HG03432 (cell line): ENCODE results near the gene SLC25A25.

Experiments
- ATAC-seq: cut with Tn5 transposase; IDR thresholded peaks from one replicate; pipeline ENCODE4 v1.9.1; 2021; ENCODE audit warnings: mild to moderate bottlenecking, moderate library complexity; ENCODE audit not compliant: unreplicated experiment

SLC25A25 gene

GRCh38 chr9:128143525-128144238 is 75.7 kb downstream of the SLC25A25 start:
- no peak for ATAC-seq

- ATAC-seq = no peak
These were observed 76.5 kb downstream of the SLC25A25 start for GRCh38 chr9:128144239-128145181.

GRCh38 chr9:128145536-128145935 is 77.5 kb downstream of the SLC25A25 start:
- no peak for ATAC-seq

GRCh38 chr9:128145951-128146351 is 77.9 kb downstream of the SLC25A25 start:
- no peak for ATAC-seq

GRCh38 chr9:128146591-128147120 is 78.6 kb downstream of the SLC25A25 start:
- no peak for ATAC-seq

GRCh38 chr9:128148509-128149000 is 80.5 kb downstream of the SLC25A25 start:
- no peak for ATAC-seq

- no peak for ATAC-seq
These were observed 81.1 kb downstream of the SLC25A25 start, which contains the start of gene LCN2 for GRCh38 chr9:128149001-128149701. Gene LCN2 (plus strand): TSS chr9:128149453. CDS start chr9:128149526, 73 bp downstream.

- ATAC-seq = no peak
These were observed 82.0 kb downstream of the SLC25A25 start for GRCh38 chr9:128149951-128150593.

- no peak for ATAC-seq
These were observed 82.7 kb downstream of the SLC25A25 start for GRCh38 chr9:128150594-128151308.

GRCh38 chr9:128151309-128152132 is 83.5 kb downstream of the SLC25A25 start:
- ATAC-seq = no peak

- ATAC-seq = no peak
These were observed 84.4 kb downstream of the SLC25A25 start for GRCh38 chr9:128152133-128153059.

GRCh38 chr9:128153060-128153946 is 85.3 kb downstream of the SLC25A25 start:
- ATAC-seq = no peak

- no peak for ATAC-seq
These were observed 86.1 kb downstream of the SLC25A25 start for GRCh38 chr9:128153947-128154695.

GRCh38 chr9:128155736-128156500 is 87.9 kb downstream of the SLC25A25 start:
- ATAC-seq = no peak
